GM23338 (cell line): ENCODE measurements around the gene KRTAP10-1.
"Not testable (repeated sequence)": the region's sequence is repeated elsewhere in the genome, so short reads cannot be mapped to it uniquely, and the experiment has no call there.

ENCODE experiments used
- CREB1 ChIP-seq: fragments of 250-450 bp; sonication (Bioruptor Pico); IDR thresholded peaks from 2 replicates; pipeline ENCODE4 v1.5.0; 2020; ENCODE audit warnings: low read depth, mild to moderate bottlenecking, moderate library complexity
- CTCF ChIP-seq, 2 experiments: fragments of 200-600 bp in 1 of 2; sonication (generic) in 1 of 2; conservative IDR thresholded peaks; 2 replicates each; pipeline versions ENCODE4 v1.5.1 to v1.6.1; 2016 to 2017; ENCODE audit warnings: antibody characterized with exemption in 2 of 2, low read depth in 2 of 2, mild to moderate bottlenecking in 2 of 2, moderate library complexity in 1 of 2
- ETS1 ChIP-seq: IDR thresholded peaks from 2 replicates; pipeline ENCODE4 v1.6.1; 2016; ENCODE audit warnings: antibody characterized with exemption
- EZH2 ChIP-seq: fragments of 200-600 bp; sonication (generic); IDR thresholded peaks from one replicate; pipeline ENCODE4 v1.8.0; 2017; ENCODE audit warnings: antibody characterized with exemption, mild to moderate bottlenecking, low read depth; ENCODE audit not compliant: unreplicated experiment
- EZH2phosphoT487 ChIP-seq: fragments of 200-600 bp; sonication (generic); IDR thresholded peaks from one replicate; pipeline ENCODE4 v1.8.1; 2018; ENCODE audit warnings: antibody characterized with exemption; ENCODE audit not compliant: unreplicated experiment
- POLR2AphosphoS5 ChIP-seq: IDR thresholded peaks from 2 replicates; pipeline ENCODE4 v1.6.1; 2016; ENCODE audit warnings: antibody characterized with exemption, low read depth
- REST ChIP-seq: IDR thresholded peaks from one replicate; pipeline ENCODE4 v1.6.1; 2018; ENCODE audit warnings: antibody characterized with exemption; ENCODE audit not compliant: unreplicated experiment
- STAT1 ChIP-seq: IDR thresholded peaks from one replicate; pipeline ENCODE4 v1.6.1; 2016; ENCODE audit warnings: antibody characterized with exemption; ENCODE audit not compliant: unreplicated experiment
- ZNF331 ChIP-seq: fragments of 250-450 bp; sonication (Bioruptor Pico); IDR thresholded peaks from 2 replicates; pipeline ENCODE4 v1.5.0; 2020; ENCODE audit warnings: low read depth, mild to moderate bottlenecking, moderate library complexity

- 0 out of 4 replicates have a peak, but pooled peaks of 1 of the 2 experiments have one; percentile 12 for TF ChIP-seq CTCF (conservative IDR thresholded peaks at IDR 0.05; ENCODE audit: low read depth in 2 of 2)
- not testable (repeated sequence) for TF ChIP-seq EZH2; POLR2AphosphoS5; REST; CREB1; EZH2phosphoT487; STAT1; ETS1; ZNF331 (CRISPR knock-in tag)
Observed at GRCh38 chr21:44580231-44580821, 40.3 kb upstream of the KRTAP10-1 start, which contains the start of gene KRTAP10-5.
